K562 (cell line): Measurements from ENCODE around the gene PLP2. TPM values are rescaled to one million over a fixed set of nuclear protein-coding genes. Genes with fewer than 3 reads are reported as not detected.

ENCODE experiments used
- ARID3B ChIP-seq: fragments of 250-450 bp; sonication (Bioruptor Pico); IDR thresholded peaks from 2 replicates; pipeline ENCODE4 v1.4.0; 2020; ENCODE audit warnings: borderline replicate concordance
- CREM ChIP-seq: IDR thresholded peaks from 2 replicates; pipeline ENCODE4 v1.6.1; 2014; ENCODE audit warnings: antibody characterized with exemption, low read depth
- CSDE1 ChIP-seq, 2 experiments: fragments of 450-650 bp; IDR thresholded peaks; 2 replicates each; pipeline ENCODE4 v1.6.1; 2016; ENCODE audit warnings: mild to moderate bottlenecking in 1 of 2
- DDX20 ChIP-seq: fragments of 450-650 bp; IDR thresholded peaks from 2 replicates; pipeline ENCODE4 v1.6.1; 2016; ENCODE audit warnings: missing genetic modification characterization, low read depth, mild to moderate bottlenecking, missing compliant biosample characterization, moderate library complexity
- HDAC6 ChIP-seq: IDR thresholded peaks from 2 replicates; pipeline ENCODE4 v1.6.1; 2012; ENCODE audit warnings: low read depth, mild to moderate bottlenecking, control low read depth, inconsistent platforms, low read length, moderate library complexity
- MTA2 ChIP-seq: fragments of 450-650 bp; IDR thresholded peaks from 2 replicates; pipeline ENCODE4 v1.6.1; 2016; ENCODE audit warnings: low read depth
- SLC30A9 ChIP-seq: fragments of 250-450 bp; sonication (Bioruptor Pico); IDR thresholded peaks from 2 replicates; pipeline ENCODE4 v1.8.0; 2022; ENCODE audit warnings: mild to moderate bottlenecking, moderate library complexity
- SMAD2 ChIP-seq: fragments of 150-350 bp; IDR thresholded peaks from 2 replicates; pipeline ENCODE4 v1.6.1; 2014; ENCODE audit warnings: low read depth, mild to moderate bottlenecking, low read length
- TCF3 ChIP-seq: sonication (generic); formaldehyde crosslinking; IDR thresholded peaks from 2 replicates; pipeline ENCODE4 v1.4.0; 2020; ENCODE audit warnings: mild to moderate bottlenecking, missing genetic modification reagents
- U2AF1 ChIP-seq: fragments of 200-400 bp; formaldehyde crosslinking; optimal IDR thresholded peaks from 2 replicates; pipeline ENCODE3; 2017; ENCODE audit warnings: mild to moderate bottlenecking, low read depth, low read length, moderate library complexity
- YY1 ChIP-seq, 3 experiments: IDR thresholded peaks; 2 replicates each; pipeline ENCODE4 v1.6.1; 2011; ENCODE audit warnings: low read length in 2 of 3, mild to moderate bottlenecking in 2 of 3, moderate library complexity in 2 of 3, borderline replicate concordance in 1 of 3, control low read depth in 1 of 3, low read depth in 1 of 3; ENCODE audit not compliant: insufficient read depth in 3 of 3, insufficient replicate concordance in 2 of 3, control insufficient read depth in 1 of 3, insufficient read length in 1 of 3; ENCODE audit errors: extremely low read depth in 1 of 3
- ZBTB34 ChIP-seq: fragments of 250-450 bp; sonication (Bioruptor Pico); IDR thresholded peaks from 2 replicates; pipeline ENCODE4 v1.8.0; 2021; ENCODE audit warnings: mild to moderate bottlenecking, moderate library complexity
- ZC3H4 ChIP-seq: sonication (generic); formaldehyde crosslinking; IDR thresholded peaks from 2 replicates; pipeline ENCODE4 v1.9.0; 2021; ENCODE audit warnings: missing genetic modification reagents, borderline replicate concordance
- ZNF184 ChIP-seq: sonication (generic); formaldehyde crosslinking; IDR thresholded peaks from 2 replicates; pipeline ENCODE4 v1.5.0; 2020; ENCODE audit warnings: missing genetic modification reagents
- ZNF197 ChIP-seq: fragments of 200-800 bp; sonication (Bioruptor generic); IDR thresholded peaks from 2 replicates; pipeline ENCODE4 v1.6.1; 2016; ENCODE audit warnings: low read depth, missing genetic modification characterization, missing compliant biosample characterization
- ZNF512 ChIP-seq: IDR thresholded peaks from 2 replicates; pipeline ENCODE4 v1.6.1; 2016; ENCODE audit warnings: missing genetic modification characterization, missing compliant biosample characterization
- ZNF76 ChIP-seq: fragments of 250-450 bp; sonication (Bioruptor Pico); IDR thresholded peaks from 2 replicates; pipeline ENCODE4 v1.4.0; 2020; ENCODE audit warnings: mild to moderate bottlenecking, moderate library complexity, borderline replicate concordance
- polyA plus RNA-seq, 8 experiments: library from polyadenylated mRNA; depleted of rRNA in 4 of 8; stranded (reverse) in 5 of 8; unstranded in 3 of 8; fragments of >200 nt; fragmentation: Nextera tagmentation in 2 of 8; fragmentation: Illumina TruSeq in 1 of 8; extraction: Ambion mirVana in 2 of 8; extraction: Trizol in 1 of 8; gene quantifications; 2 replicates each; pipeline versions ENCODE4 v1.2.1 to v1.2.3, GENCODE V29; 2011 to 2014; ENCODE audit warnings: inconsistent platforms in 1 of 8, missing spikeins in 1 of 8
- total RNA-seq, 7 experiments: library from RNA; depleted of rRNA in 6 of 7; stranded (reverse); fragments of >200 nt in 6 of 7; fragmentation: Illumina TruSeq in 2 of 7; extraction: Trizol in 2 of 7; gene quantifications; 2 replicates each; pipeline versions ENCODE4 v1.2.1 to v1.2.3, GENCODE V29; 2011 to 2021; ENCODE audit warnings: low replicate concordance in 1 of 7

PLP2 gene
- total and polyA plus RNA-seq, 9 of the 15 experiments (the other 6 are each of a cell fraction or from before 2014, with no cell fraction given): 34.7 to 236 (median 112) TPM

- TF ChIP-seq ARID3B (CRISPR knock-in tag) (no peak), ZNF512 (no peak), U2AF1 (peak; percentile 61), DDX20 (no peak), HDAC6 (no peak), ZC3H4 (CRISPR knock-in tag) (no peak), TCF3 (CRISPR knock-in tag) (peak; percentile 43; the same call in 1 of the 2 replicates), SMAD2 (no peak), ZBTB34 (CRISPR knock-in tag) (no peak), ZNF197 (CRISPR knock-in tag) (peak; percentile 77; the same call in 1 of the 2 replicates), ZNF184 (no peak), YY1 (IDR thresholded peaks at IDR 0.05; ENCODE audit: borderline replicate concordance in 1 of 3, control insufficient read depth in 1 of 3, extremely low read depth in 1 of 3, insufficient read depth in 3 of 3, insufficient read length in 1 of 3, insufficient replicate concordance in 2 of 3, low read depth in 1 of 3, low read length in 2 of 3) (peak; percentile 60 to 93 (median 85)), SLC30A9 (CRISPR knock-in tag) (no peak), CSDE1 (IDR thresholded peaks at IDR 0.05) (no peak), CREM (peak; percentile 89), ZNF76 (CRISPR knock-in tag) (0 out of 2 replicates have a peak, but pooled peaks have one; percentile 37), MTA2 (no peak)
Measured at GRCh38 chrX:49199906-49200771, 28.4 kb downstream of the PLP2 start, which contains the start of gene SYP (continued).
